HepG2 (cell line): Measurements from ENCODE around the gene ZNF585A. TPM values are rescaled to one million over a fixed set of nuclear protein-coding genes. Genes with fewer than 3 reads are reported as not detected.

Experiments
- DPF2 ChIP-seq: sonication (generic); formaldehyde crosslinking; IDR thresholded peaks from 2 replicates; pipeline ENCODE4 v1.4.0; 2020; ENCODE audit warnings: mild to moderate bottlenecking, low read depth, missing genetic modification reagents, borderline replicate concordance
- ELF4 ChIP-seq: sonication (generic); formaldehyde crosslinking; IDR thresholded peaks from 2 replicates; pipeline ENCODE4 v1.5.0; 2020; ENCODE audit warnings: missing genetic modification reagents, mild to moderate bottlenecking, moderate library complexity, borderline replicate concordance
- FUBP1 ChIP-seq: sonication (generic); formaldehyde crosslinking; IDR thresholded peaks from 2 replicates; pipeline ENCODE4 v1.5.1; 2020; ENCODE audit warnings: missing genetic modification reagents, mild to moderate bottlenecking, borderline replicate concordance
- GATA4 ChIP-seq: sonication (generic); IDR thresholded peaks from 2 replicates; pipeline ENCODE4 v1.6.1; 2016; ENCODE audit warnings: antibody characterized with exemption, low read depth, borderline replicate concordance
- KLF12 ChIP-seq: sonication (generic); formaldehyde crosslinking; IDR thresholded peaks from 2 replicates; pipeline ENCODE4 v1.4.0; 2020; ENCODE audit warnings: missing genetic modification reagents, borderline replicate concordance
- POGZ ChIP-seq: sonication (generic); formaldehyde crosslinking; IDR thresholded peaks from 2 replicates; pipeline ENCODE4 v1.4.0; 2020; ENCODE audit warnings: mild to moderate bottlenecking, missing genetic modification reagents
- RNF219 ChIP-seq: sonication (generic); formaldehyde crosslinking; IDR thresholded peaks from 2 replicates; pipeline ENCODE4 v1.5.0; 2020; ENCODE audit warnings: mild to moderate bottlenecking, missing genetic modification reagents
- UBTF ChIP-seq: sonication (generic); formaldehyde crosslinking; IDR thresholded peaks from 2 replicates; pipeline ENCODE4 v1.4.0; 2020; ENCODE audit warnings: mild to moderate bottlenecking, missing genetic modification reagents
- ZNF232 ChIP-seq: sonication (generic); formaldehyde crosslinking; IDR thresholded peaks from 2 replicates; pipeline ENCODE4 v1.4.0; 2020; ENCODE audit warnings: missing genetic modification reagents, borderline replicate concordance
- ZNF781 ChIP-seq: sonication (generic); formaldehyde crosslinking; IDR thresholded peaks from 2 replicates; pipeline ENCODE4 v1.5.1; 2020; ENCODE audit warnings: borderline replicate concordance, mild to moderate bottlenecking, missing genetic modification reagents; ENCODE audit errors: not compliant biosample characterization
- polyA plus RNA-seq, 8 experiments: library from polyadenylated mRNA; depleted of rRNA in 3 of 8; stranded (reverse) in 7 of 8; unstranded in 1 of 8; fragments of >200 nt; fragmentation: Illumina TruSeq in 4 of 8; extraction: Trizol in 4 of 8; gene quantifications; 2 replicates each; pipeline versions ENCODE4 v1.2.1 to v1.2.3, GENCODE V29; 2011 to 2016; ENCODE audit warnings: low read depth in 4 of 8, missing spikeins in 1 of 8, mixed read lengths in 1 of 8; ENCODE audit not compliant: insufficient read depth in 1 of 8
- total RNA-seq, 5 experiments: library from RNA; depleted of rRNA; stranded (reverse); fragments of >200 nt; fragmentation: Illumina TruSeq; extraction: Trizol; gene quantifications; 2 replicates each; pipeline ENCODE4 v1.2.3, GENCODE V29; 2016; ENCODE audit warnings: low read depth in 1 of 5
- TF ChIP-seq, protein P1 (sequence below): conservative IDR thresholded peaks from 2 replicates; pipeline ENCODE4 v1.6.1; 2018; ENCODE audit warnings: missing genetic modification reagents
- TF ChIP-seq, protein P2 (sequence below): sonication (generic); formaldehyde crosslinking; IDR thresholded peaks from 2 replicates; pipeline ENCODE4 v1.5.0; 2020; ENCODE audit warnings: missing genetic modification reagents
- TF ChIP-seq, protein P3 (sequence below): sonication (generic); formaldehyde crosslinking; IDR thresholded peaks from 2 replicates; pipeline ENCODE4 v1.4.0; 2020; ENCODE audit warnings: low read depth, mild to moderate bottlenecking, missing genetic modification reagents

ZNF585A gene
- total and polyA plus RNA-seq, 2 of the 13 experiments (the other 11 are each of a cell fraction or from before 2014, with no cell fraction given), result 7.1 to 8.5 TPM

GRCh38 chr19:37217775-37218591 is 45.5 kb upstream of the ZNF585A start, which contains the start of gene ZNF383 (continued):
- TF ChIP-seq RNF219, result no peak
- no peak for TF ChIP-seq DPF2 (CRISPR knock-in tag)
- TF ChIP-seq, protein P1, sequence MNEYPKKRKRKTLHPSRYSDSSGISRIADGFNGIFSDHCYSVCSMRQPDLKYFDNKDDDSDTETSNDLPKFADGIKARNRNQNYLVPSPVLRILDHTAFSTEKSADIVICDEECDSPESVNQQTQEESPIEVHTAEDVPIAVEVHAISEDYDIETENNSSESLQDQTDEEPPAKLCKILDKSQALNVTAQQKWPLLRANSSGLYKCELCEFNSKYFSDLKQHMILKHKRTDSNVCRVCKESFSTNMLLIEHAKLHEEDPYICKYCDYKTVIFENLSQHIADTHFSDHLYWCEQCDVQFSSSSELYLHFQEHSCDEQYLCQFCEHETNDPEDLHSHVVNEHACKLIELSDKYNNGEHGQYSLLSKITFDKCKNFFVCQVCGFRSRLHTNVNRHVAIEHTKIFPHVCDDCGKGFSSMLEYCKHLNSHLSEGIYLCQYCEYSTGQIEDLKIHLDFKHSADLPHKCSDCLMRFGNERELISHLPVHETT (CRISPR knock-in tag), result no peak
- TF ChIP-seq FUBP1 (CRISPR knock-in tag), result no peak
- peak; percentile 80; the same call in 1 of the 2 replicates for TF ChIP-seq ELF4
- no peak for TF ChIP-seq KLF12 (CRISPR knock-in tag)
- TF ChIP-seq, protein P2, sequence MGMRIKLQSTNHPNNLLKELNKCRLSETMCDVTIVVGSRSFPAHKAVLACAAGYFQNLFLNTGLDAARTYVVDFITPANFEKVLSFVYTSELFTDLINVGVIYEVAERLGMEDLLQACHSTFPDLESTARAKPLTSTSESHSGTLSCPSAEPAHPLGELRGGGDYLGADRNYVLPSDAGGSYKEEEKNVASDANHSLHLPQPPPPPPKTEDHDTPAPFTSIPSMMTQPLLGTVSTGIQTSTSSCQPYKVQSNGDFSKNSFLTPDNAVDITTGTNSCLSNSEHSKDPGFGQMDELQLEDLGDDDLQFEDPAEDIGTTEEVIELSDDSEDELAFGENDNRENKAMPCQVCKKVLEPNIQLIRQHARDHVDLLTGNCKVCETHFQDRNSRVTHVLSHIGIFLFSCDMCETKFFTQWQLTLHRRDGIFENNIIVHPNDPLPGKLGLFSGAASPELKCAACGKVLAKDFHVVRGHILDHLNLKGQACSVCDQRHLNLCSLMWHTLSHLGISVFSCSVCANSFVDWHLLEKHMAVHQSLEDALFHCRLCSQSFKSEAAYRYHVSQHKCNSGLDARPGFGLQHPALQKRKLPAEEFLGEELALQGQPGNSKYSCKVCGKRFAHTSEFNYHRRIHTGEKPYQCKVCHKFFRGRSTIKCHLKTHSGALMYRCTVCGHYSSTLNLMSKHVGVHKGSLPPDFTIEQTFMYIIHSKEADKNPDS, result no peak
- TF ChIP-seq ZNF781, result peak; percentile 94
- no peak for TF ChIP-seq GATA4
- TF ChIP-seq UBTF, result peak; percentile 71
- no peak; the same call in 1 of the 2 replicates for TF ChIP-seq ZNF232 (CRISPR knock-in tag)
- TF ChIP-seq, protein P3, sequence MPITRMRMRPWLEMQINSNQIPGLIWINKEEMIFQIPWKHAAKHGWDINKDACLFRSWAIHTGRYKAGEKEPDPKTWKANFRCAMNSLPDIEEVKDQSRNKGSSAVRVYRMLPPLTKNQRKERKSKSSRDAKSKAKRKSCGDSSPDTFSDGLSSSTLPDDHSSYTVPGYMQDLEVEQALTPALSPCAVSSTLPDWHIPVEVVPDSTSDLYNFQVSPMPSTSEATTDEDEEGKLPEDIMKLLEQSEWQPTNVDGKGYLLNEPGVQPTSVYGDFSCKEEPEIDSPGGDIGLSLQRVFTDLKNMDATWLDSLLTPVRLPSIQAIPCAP (CRISPR knock-in tag), result no peak
- peak; percentile 73 for TF ChIP-seq POGZ (CRISPR knock-in tag)
